ENCODE data around the gene PPP2R2D. TPM values are rescaled to one million over a fixed set of nuclear protein-coding genes. Genes with fewer than 3 reads are reported as not detected.

PPP2R2D gene
- total RNA-seq, 1 donor from 2014 or later, result 32.7 TPM

DNA sequence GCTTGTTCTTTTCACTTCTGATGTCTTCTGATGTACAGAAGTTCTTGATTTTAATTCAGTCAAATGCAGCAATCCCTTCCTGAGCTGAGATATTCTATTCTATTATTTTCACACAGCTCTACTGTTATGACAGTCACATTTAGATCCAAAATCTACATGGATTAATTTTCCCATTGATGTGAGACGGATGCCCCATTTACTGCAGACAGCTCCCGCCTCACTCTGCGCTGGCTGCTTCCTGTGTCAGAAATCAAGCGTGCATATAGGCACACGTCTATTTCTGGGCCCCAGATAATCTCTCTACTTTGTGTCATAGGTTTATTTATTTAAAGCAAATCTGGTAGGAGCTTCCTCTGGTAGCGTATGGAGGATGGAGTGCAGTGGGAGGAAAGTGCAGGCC, 74.2 kb downstream of the PPP2R2D start:
- H3K4me3 Mint-ChIP-seq, result no peak overlapping the region
- peaks cover 30% of the 10 kb centered on the region for H3K36me3 Mint-ChIP-seq (ENCODE audit: low read depth)
- H3K4me1 Mint-ChIP-seq, result peaks cover 6% of the 10 kb centered on the region
- POLR2A ChIA-PET, result interaction anchor here (0.6 kb wide), 1 partner anchor 373 kb away, joined by 3 read pairs; no protein-coding TSS in a partner anchor
- no peaks in the 10 kb centered on the region for H3K9me3 Mint-ChIP-seq
- H3K27ac Mint-ChIP-seq, result no peak overlapping the region
- DNase-seq (no peak), ATAC-seq (ENCODE audit: low read depth) (no peak)
- intact Hi-C loops (cut with micrococcal nuclease), result no loop called here
- CTCF ChIA-PET, result no interaction called here
- H3K27me3 Mint-ChIP-seq, result no peaks in the 10 kb centered on the region
- TF ChIP-seq, protein P1, sequence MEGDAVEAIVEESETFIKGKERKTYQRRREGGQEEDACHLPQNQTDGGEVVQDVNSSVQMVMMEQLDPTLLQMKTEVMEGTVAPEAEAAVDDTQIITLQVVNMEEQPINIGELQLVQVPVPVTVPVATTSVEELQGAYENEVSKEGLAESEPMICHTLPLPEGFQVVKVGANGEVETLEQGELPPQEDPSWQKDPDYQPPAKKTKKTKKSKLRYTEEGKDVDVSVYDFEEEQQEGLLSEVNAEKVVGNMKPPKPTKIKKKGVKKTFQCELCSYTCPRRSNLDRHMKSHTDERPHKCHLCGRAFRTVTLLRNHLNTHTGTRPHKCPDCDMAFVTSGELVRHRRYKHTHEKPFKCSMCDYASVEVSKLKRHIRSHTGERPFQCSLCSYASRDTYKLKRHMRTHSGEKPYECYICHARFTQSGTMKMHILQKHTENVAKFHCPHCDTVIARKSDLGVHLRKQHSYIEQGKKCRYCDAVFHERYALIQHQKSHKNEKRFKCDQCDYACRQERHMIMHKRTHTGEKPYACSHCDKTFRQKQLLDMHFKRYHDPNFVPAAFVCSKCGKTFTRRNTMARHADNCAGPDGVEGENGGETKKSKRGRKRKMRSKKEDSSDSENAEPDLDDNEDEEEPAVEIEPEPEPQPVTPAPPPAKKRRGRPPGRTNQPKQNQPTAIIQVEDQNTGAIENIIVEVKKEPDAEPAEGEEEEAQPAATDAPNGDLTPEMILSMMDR (IDR thresholded peaks at IDR 0.05), result no peak

DNA sequence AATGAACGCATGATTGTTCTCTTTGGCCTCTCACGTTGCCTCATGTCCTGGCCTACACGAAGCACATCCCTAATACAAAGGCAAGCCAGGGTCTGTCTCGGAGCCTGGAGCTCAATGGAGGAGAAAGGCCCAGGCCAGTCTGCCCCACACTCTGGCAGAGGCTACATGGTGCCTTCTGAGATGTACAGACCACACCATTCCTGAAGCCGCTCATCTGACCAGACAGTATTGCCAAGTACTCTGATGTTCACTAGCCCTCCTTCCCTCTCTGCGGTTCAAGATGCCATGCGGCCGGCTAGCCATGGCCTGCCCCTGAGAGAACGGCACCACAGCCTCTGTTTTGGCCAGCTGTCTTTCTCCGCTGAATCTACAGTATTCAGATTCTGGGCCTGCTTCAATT, 75.0 kb downstream of the PPP2R2D start:
- DNase-seq (no peak), ATAC-seq (ENCODE audit: low read depth) (no peak)
- CTCF ChIA-PET, result no interaction called here
- intact Hi-C loops (cut with micrococcal nuclease), result no loop called here
- H3K27ac Mint-ChIP-seq, result no peak overlapping the region
- POLR2A ChIA-PET, result interaction anchor here (0.6 kb wide), 1 partner anchor 372 kb away, joined by 3 read pairs; no protein-coding TSS in a partner anchor
- TF ChIP-seq, protein P1 (IDR thresholded peaks at IDR 0.05), result no peak
- no peak overlapping the region for H3K4me3 Mint-ChIP-seq
- peaks cover 7% of the 10 kb centered on the region for H3K4me1 Mint-ChIP-seq
- peaks cover 22% of the 10 kb centered on the region for H3K36me3 Mint-ChIP-seq (ENCODE audit: low read depth)
- H3K27me3 Mint-ChIP-seq, result no peaks in the 10 kb centered on the region
- H3K9me3 Mint-ChIP-seq, result no peaks in the 10 kb centered on the region

DNA sequence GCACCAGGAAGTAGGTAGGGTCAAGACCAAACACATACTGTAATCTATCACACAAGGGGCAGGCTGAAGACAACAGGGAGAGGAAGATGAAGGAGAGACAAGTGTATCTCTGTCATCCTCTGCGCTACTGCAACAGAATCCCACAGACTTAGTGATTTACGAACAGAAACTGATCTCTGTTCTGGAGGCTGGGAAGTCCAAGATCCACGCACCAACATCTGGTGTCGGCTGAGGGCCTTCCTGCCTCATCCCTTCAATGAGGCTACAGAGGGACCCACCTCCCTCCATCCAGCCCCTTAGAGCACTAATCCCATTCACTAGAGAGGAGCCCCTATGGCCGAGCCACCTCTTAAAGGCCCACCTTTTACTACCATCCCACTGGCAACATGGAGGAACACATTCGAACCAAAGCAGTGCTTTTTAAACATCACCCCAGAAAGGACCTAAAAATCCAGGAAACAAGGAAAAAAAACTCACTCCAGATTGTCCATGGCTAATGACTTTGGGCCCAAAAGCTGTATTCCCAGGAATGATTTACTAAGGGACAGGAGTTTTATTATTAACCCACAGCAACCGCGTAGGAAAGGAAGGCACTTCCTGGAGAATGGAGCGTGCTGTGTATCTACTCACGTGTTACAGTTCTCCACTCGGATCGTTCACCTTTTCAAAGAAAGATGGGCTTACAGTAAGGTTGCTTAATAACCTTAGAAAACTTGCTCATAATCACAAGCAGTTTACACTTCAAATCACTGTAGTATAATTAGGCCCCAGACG, 76.7 kb downstream of the PPP2R2D start:
- TF ChIP-seq, protein P1 (IDR thresholded peaks at IDR 0.05), result no peak
- intact Hi-C loops (cut with micrococcal nuclease), result no loop called here
- no peak for DNase-seq
- Mint-ChIP-seq H3K9me3 (no peaks in the 10 kb centered on the region), H3K4me1 (peaks cover 12% of the 10 kb centered on the region), H3K27me3 (no peaks in the 10 kb centered on the region), H3K27ac (no peak overlapping the region), H3K4me3 (no peak overlapping the region), H3K36me3 (ENCODE audit: low read depth) (peaks cover 12% of the 10 kb centered on the region)
- POLR2A ChIA-PET, result no interaction called here
- CTCF ChIA-PET, result no interaction called here
- no peak for ATAC-seq (ENCODE audit: low read depth)

DNA sequence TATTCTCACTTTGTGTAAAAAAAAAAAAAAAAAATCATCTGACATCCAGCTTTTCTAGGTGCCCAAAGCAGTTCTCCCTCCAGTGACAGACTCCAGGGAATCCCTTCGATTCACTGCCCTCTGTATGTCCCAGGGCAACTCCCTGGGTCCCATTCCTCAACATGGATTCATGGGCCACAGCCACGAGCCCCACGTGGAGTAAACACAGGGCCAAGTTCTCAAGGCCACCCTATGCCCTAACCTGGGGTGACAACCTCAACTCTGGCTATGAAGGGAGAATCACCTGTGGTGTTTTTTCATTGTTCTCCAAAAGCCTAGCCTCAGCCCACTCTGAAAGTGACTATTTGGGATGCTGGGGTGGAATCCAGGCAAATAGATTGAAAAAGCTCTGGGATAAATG, 77.6 kb downstream of the PPP2R2D start:
- CTCF ChIA-PET, result no interaction called here
- intact Hi-C loops (cut with micrococcal nuclease), result no loop called here
- ATAC-seq (ENCODE audit: low read depth), result no peak
- DNase-seq, result no peak
- peaks cover 10% of the 10 kb centered on the region for H3K4me1 Mint-ChIP-seq
- H3K9me3 Mint-ChIP-seq, result no peaks in the 10 kb centered on the region
- H3K4me3 Mint-ChIP-seq, result no peak overlapping the region
- no peak overlapping the region for H3K27ac Mint-ChIP-seq
- TF ChIP-seq, protein P1 (IDR thresholded peaks at IDR 0.05), result no peak
- H3K27me3 Mint-ChIP-seq, result no peaks in the 10 kb centered on the region
- POLR2A ChIA-PET, result no interaction called here
- peaks cover 6% of the 10 kb centered on the region for H3K36me3 Mint-ChIP-seq (ENCODE audit: low read depth)

DNA sequence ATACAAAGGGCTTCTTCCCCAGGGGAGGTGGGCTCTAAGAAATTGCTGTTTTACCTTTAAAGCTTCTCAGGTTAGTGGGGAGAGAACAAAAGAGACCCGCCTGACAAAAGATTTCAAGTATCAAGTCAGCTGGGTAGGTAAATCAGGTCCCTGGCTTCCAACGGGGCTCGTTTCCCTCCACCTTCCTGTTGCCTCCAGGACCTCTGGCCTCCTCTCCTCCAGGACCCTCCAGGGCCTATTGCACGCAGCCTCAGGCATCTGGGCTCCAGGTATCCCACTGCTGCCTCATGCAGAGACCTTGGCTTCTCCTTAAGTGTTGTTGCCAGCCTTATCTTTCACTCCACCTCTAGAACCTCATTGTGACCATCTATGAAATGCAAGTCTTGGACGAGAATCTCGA, 78.0 kb downstream of the PPP2R2D start:
- H3K36me3 Mint-ChIP-seq (ENCODE audit: low read depth), result peaks cover 4% of the 10 kb centered on the region
- no peak overlapping the region for H3K27ac Mint-ChIP-seq
- H3K4me1 Mint-ChIP-seq, result peaks cover 10% of the 10 kb centered on the region
- DNase-seq (no peak), ATAC-seq (ENCODE audit: low read depth) (no peak)
- CTCF ChIA-PET, result no interaction called here
- POLR2A ChIA-PET, result no interaction called here
- H3K27me3 Mint-ChIP-seq, result no peaks in the 10 kb centered on the region
- H3K4me3 Mint-ChIP-seq, result no peak overlapping the region
- TF ChIP-seq, protein P1 (IDR thresholded peaks at IDR 0.05), result no peak
- intact Hi-C loops (cut with micrococcal nuclease), result no loop called here
- no peaks in the 10 kb centered on the region for H3K9me3 Mint-ChIP-seq

Data from activated B cell treated with CpG ODN at 0.5 μM for 24 hours (primary cell).